ENCODE results near the gene VAMP5. TPM values are rescaled to one million over a fixed set of nuclear protein-coding genes. Genes with fewer than 3 reads are reported as not detected.

VAMP5 gene
- total RNA-seq, 1 experiment from 2014 or later: 0.59 TPM

DNA sequence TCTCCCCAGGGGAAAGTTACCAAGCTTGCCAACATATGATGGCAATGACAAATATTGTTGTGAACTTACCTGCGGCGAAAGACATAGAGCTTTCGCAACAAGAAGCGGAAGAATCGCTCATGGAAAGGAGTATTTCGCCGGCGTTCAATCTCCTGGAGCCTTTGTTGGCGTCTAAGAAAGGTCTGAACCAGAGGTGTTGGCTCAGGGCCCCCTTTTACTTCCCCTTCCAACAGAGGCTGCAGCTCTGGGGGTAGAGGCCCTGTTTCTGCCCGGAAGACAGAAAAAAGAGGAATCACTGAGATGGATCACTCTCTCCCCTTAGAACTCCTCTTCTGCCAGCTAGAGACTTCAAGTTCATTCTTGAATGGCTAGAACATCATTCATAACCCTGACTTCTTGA lies 33.7 kb upstream of the VAMP5 start:
- WGBS (ENCODE audit: extremely low coverage, insufficient read length, low lambda C conversion rate): no CpG with 5 or more reads among the region's 10 CpGs

More for the DNA sequence above, 33.7 kb upstream of the VAMP5 start:
- H3K4me1 Mint-ChIP-seq: peaks cover 2 to 7% of the 10 kb centered on the region in 2 experiments; a peak in 2 of 4 replicates
- no peak overlapping the region for H2AK5ac ChIP-seq (ENCODE audit: insufficient read length, low read length)
- no peak overlapping the region for H2BK20ac ChIP-seq (ENCODE audit: low read depth, low read length, poor library complexity, severe bottlenecking)
- H3K9me3 Mint-ChIP-seq: no peaks in the 10 kb centered on the region
- H2BK12ac ChIP-seq (ENCODE audit: insufficient read length, low read depth, low read length): no peak overlapping the region
- H2BK5ac ChIP-seq (ENCODE audit: insufficient read length, low read length): no peak overlapping the region
- H3K27me3 ChIP-seq (ENCODE audit: insufficient read depth, low read length): no peaks in the 10 kb centered on the region
- H3K27ac Mint-ChIP-seq: no peak overlapping the region
- H2BK120ac ChIP-seq (ENCODE audit: low read depth, low read length, poor library complexity, severe bottlenecking): no peak overlapping the region
- H3K36me3 Mint-ChIP-seq (ENCODE audit: insufficient read depth in 1 of 3, low read depth in 3 of 3): peaks cover 17 to 69% (median 56%) of the 10 kb centered on the region in 3 experiments; a peak in 6 of 7 replicates
- no peaks in the 10 kb centered on the region for H3K9me3 ChIP-seq (ENCODE audit: control insufficient read depth, low read depth, low read length)
- H3K23ac ChIP-seq (ENCODE audit: insufficient read length, low read depth, low read length): no peak overlapping the region
- no peaks in the 10 kb centered on the region for H4K20me1 ChIP-seq (ENCODE audit: control insufficient read depth, insufficient read depth, insufficient read length)
- no peak overlapping the region for H3T11ph ChIP-seq (ENCODE audit: low read length)
- no peaks in the 10 kb centered on the region for H3K4me1 ChIP-seq (ENCODE audit: insufficient read depth, low read length)
- H4K5ac ChIP-seq (ENCODE audit: insufficient read length, low read depth, low read length): no peak overlapping the region
- no peaks in the 10 kb centered on the region; the same call in 1 of the 2 replicates for H3K27me3 Mint-ChIP-seq (ENCODE audit: low read depth)
- H3K18ac ChIP-seq (ENCODE audit: insufficient read length, low read depth, low read length): no peak overlapping the region
- DNase-seq: no peak
- no peak overlapping the region for H2BK15ac ChIP-seq (ENCODE audit: low read depth, low read length)
- H4K91ac ChIP-seq (ENCODE audit: insufficient read length, low read depth, low read length): no peak overlapping the region
- no peak overlapping the region for H3K14ac ChIP-seq (ENCODE audit: insufficient read depth, low read length)
- H3K79me2 ChIP-seq (ENCODE audit: insufficient read depth, low read length): no peaks in the 10 kb centered on the region
- H3K4ac ChIP-seq (ENCODE audit: low read depth, low read length): no peak overlapping the region
- H3K23me2 ChIP-seq (ENCODE audit: insufficient read length, low read depth, low read length, poor library complexity, severe bottlenecking): no peaks in the 10 kb centered on the region
- H3K4me2 ChIP-seq (ENCODE audit: insufficient read depth, insufficient read length, low read length): no peak overlapping the region
- TF ChIP-seq, protein P1, sequence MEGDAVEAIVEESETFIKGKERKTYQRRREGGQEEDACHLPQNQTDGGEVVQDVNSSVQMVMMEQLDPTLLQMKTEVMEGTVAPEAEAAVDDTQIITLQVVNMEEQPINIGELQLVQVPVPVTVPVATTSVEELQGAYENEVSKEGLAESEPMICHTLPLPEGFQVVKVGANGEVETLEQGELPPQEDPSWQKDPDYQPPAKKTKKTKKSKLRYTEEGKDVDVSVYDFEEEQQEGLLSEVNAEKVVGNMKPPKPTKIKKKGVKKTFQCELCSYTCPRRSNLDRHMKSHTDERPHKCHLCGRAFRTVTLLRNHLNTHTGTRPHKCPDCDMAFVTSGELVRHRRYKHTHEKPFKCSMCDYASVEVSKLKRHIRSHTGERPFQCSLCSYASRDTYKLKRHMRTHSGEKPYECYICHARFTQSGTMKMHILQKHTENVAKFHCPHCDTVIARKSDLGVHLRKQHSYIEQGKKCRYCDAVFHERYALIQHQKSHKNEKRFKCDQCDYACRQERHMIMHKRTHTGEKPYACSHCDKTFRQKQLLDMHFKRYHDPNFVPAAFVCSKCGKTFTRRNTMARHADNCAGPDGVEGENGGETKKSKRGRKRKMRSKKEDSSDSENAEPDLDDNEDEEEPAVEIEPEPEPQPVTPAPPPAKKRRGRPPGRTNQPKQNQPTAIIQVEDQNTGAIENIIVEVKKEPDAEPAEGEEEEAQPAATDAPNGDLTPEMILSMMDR (conservative IDR thresholded peaks at IDR 0.05): no peak
- H2AFZ ChIP-seq (ENCODE audit: low read length): no peak overlapping the region
- H3K4me3 Mint-ChIP-seq: no peak overlapping the region
- no peaks in the 10 kb centered on the region for H3K79me1 ChIP-seq (ENCODE audit: insufficient read depth, low read depth, low read length, poor library complexity, severe bottlenecking)
- H4K8ac ChIP-seq (replicated peaks; ENCODE audit: insufficient read length, low read depth, low read length): no peak overlapping the region
- no peak overlapping the region for H3K9ac ChIP-seq (ENCODE audit: extremely low read depth, insufficient read length, low read length)
- no peak overlapping the region for H3K27ac ChIP-seq (ENCODE audit: insufficient read length, low read depth, low read length)
- H3K56ac ChIP-seq (ENCODE audit: insufficient read length, low read depth, low read length): no peak overlapping the region

Data from H9 (cell line).